ENCODE results near the gene HUWE1.

- TF ChIP-seq CTCF (conservative IDR thresholded peaks at IDR 0.05; ENCODE audit: low read length) (no peak), EZH2phosphoT487 (IDR thresholded peaks at IDR 0.05; ENCODE audit: borderline replicate concordance, low read depth, low read length) (no peak)
These were observed 32.1 kb downstream of the HUWE1 start for GRCh38 chrX:53654376-53654775.
